ENCODE results near the gene GDA. TPM values are rescaled to one million over a fixed set of nuclear protein-coding genes. Genes with fewer than 3 reads are reported as not detected.

GDA gene
- total RNA-seq, 1 donor from 2014 or later = 0.30 TPM

- Histone ChIP-seq H3K9me3 (no peaks in the 10 kb centered on the region), H3K36me3 (no peaks in the 10 kb centered on the region), H3K4me3 (no peak overlapping the region), H3K27ac (no peak overlapping the region), H3K27me3 (ENCODE audit: low read depth) (no peaks in the 10 kb centered on the region), H3K4me1 (no peaks in the 10 kb centered on the region)
- DNase-seq (no peak), ATAC-seq (no peak)
- intact Hi-C loops (cut with DNase I) = no loop called here
- no peak for TF ChIP-seq CTCF (IDR thresholded peaks at IDR 0.05)
Measured at GRCh38 chr9:72251589-72251988, 102.3 kb downstream of the GDA start.

GRCh38 chr9:72254901-72255545 lies 105.8 kb downstream of the GDA start:
- ATAC-seq (no peak), DNase-seq (no peak)
- Histone ChIP-seq H3K27ac (no peak overlapping the region), H3K4me3 (no peak overlapping the region), H3K36me3 (no peaks in the 10 kb centered on the region), H3K4me1 (no peaks in the 10 kb centered on the region), H3K27me3 (ENCODE audit: low read depth) (no peaks in the 10 kb centered on the region), H3K9me3 (no peaks in the 10 kb centered on the region)
- no peak for TF ChIP-seq CTCF (IDR thresholded peaks at IDR 0.05)
- intact Hi-C loops (cut with DNase I) = no loop called here

GRCh38 chr9:72255569-72255968 lies 106.3 kb downstream of the GDA start:
- intact Hi-C loops (cut with DNase I) = no loop called here

GRCh38 chr9:72256931-72257330 lies 107.7 kb downstream of the GDA start:
- H3K27me3 ChIP-seq (ENCODE audit: low read depth) = no peaks in the 10 kb centered on the region
- no peak for TF ChIP-seq CTCF (IDR thresholded peaks at IDR 0.05)
- intact Hi-C loops (cut with DNase I) = no loop called here
- no peak for DNase-seq
- H3K4me1 ChIP-seq = no peaks in the 10 kb centered on the region
- no peaks in the 10 kb centered on the region for H3K9me3 ChIP-seq
- H3K36me3 ChIP-seq = no peaks in the 10 kb centered on the region
- H3K4me3 ChIP-seq = no peak overlapping the region
- ATAC-seq = no peak
- no peak overlapping the region for H3K27ac ChIP-seq

More at GRCh38 chr9:72255569-72255968, 106.3 kb downstream of the GDA start:
- TF ChIP-seq CTCF (IDR thresholded peaks at IDR 0.05) = no peak
- DNase-seq (no peak), ATAC-seq (no peak)
- no peaks in the 10 kb centered on the region for H3K36me3 ChIP-seq
- no peaks in the 10 kb centered on the region for H3K4me1 ChIP-seq
- H3K27me3 ChIP-seq (ENCODE audit: low read depth) = no peaks in the 10 kb centered on the region
- H3K27ac ChIP-seq = no peak overlapping the region
- no peaks in the 10 kb centered on the region for H3K9me3 ChIP-seq
- no peak overlapping the region for H3K4me3 ChIP-seq

- intact Hi-C loops (cut with DNase I) = no loop called here
- H3K27ac ChIP-seq = no peak overlapping the region
- no peak for TF ChIP-seq CTCF (IDR thresholded peaks at IDR 0.05)
- no peak overlapping the region for H3K4me3 ChIP-seq
- no peaks in the 10 kb centered on the region for H3K4me1 ChIP-seq
- ATAC-seq = no peak
- no peaks in the 10 kb centered on the region for H3K36me3 ChIP-seq
- no peaks in the 10 kb centered on the region for H3K9me3 ChIP-seq
- H3K27me3 ChIP-seq (ENCODE audit: low read depth) = no peaks in the 10 kb centered on the region
- no peak for DNase-seq
Measured at GRCh38 chr9:72257814-72258213, 108.6 kb downstream of the GDA start.

Measured in lower lobe of right lung (tissue), 2 donors.